IMR-90 (cell line): ENCODE data around the gene SYNC. TPM values are rescaled to one million over a fixed set of nuclear protein-coding genes. Genes with fewer than 3 reads are reported as not detected.

Source experiments
- ATAC-seq: fragments of 200-7000 bp; cut with Tn5 transposase; 2 replicates; pipeline ENCODE4 v1.9.1; 2020; ENCODE audit warnings: low read depth, mild to moderate bottlenecking, moderate library complexity
- BruUV-seq: library from RNA; stranded (reverse); fragments of 400-500 nt; replicated peaks from 2 replicates; lab custom pipeline; 2021; lab: Mats Ljungman, UMichigan
- CTCF ChIA-PET: fragments of 300-600 bp; formaldehyde crosslinking; extraction: SDS; loops from one replicate; lab custom pipeline; 2021; ENCODE audit warnings: antibody characterized with exemption; lab: Yijun Ruan, JAX
- POLR2A ChIA-PET: fragments of 300-600 bp; sonication (Branson Sonifier 250); formaldehyde crosslinking; loops from one replicate; lab custom pipeline; 2022; ENCODE audit warnings: antibody characterized with exemption; ENCODE audit not compliant: unreplicated experiment; lab: Charles Lee
- DNase-seq: peaks from one replicate; pipeline ENCODE4 v3.0.0; 2013
- H2AFZ ChIP-seq: replicated peaks from 2 replicates; pipeline ENCODE3; 2013; ENCODE audit warnings: low read length, mild to moderate bottlenecking; ENCODE audit not compliant: poor library complexity
- H2AK5ac ChIP-seq: 2 replicates; pipeline ENCODE4 v1.6.1; 2013; ENCODE audit warnings: low read depth, low read length, inconsistent platforms
- H2AK9ac ChIP-seq: replicated peaks from 2 replicates; pipeline ENCODE3; 2013; ENCODE audit warnings: mild to moderate bottlenecking, low read depth, low read length, moderate library complexity; ENCODE audit not compliant: poor library complexity
- H2BK120ac ChIP-seq: 2 replicates; pipeline ENCODE4 v1.6.1; 2013; ENCODE audit warnings: low read depth, low read length, inconsistent platforms
- H2BK15ac ChIP-seq: 3 replicates; pipeline ENCODE4 v1.6.1; 2013; ENCODE audit warnings: low read depth, low read length, inconsistent platforms
- H2BK20ac ChIP-seq: 2 replicates; pipeline ENCODE4 v1.6.1; 2013; ENCODE audit warnings: low read depth, mild to moderate bottlenecking, inconsistent platforms, low read length, moderate library complexity
- H2BK5ac ChIP-seq: 2 replicates; pipeline ENCODE4 v1.6.1; 2013; ENCODE audit warnings: mild to moderate bottlenecking, low read depth, low read length, inconsistent platforms; ENCODE audit not compliant: poor library complexity, severe bottlenecking
- H3K14ac ChIP-seq: replicated peaks from 2 replicates; pipeline ENCODE4 v1.6.1; 2013; ENCODE audit warnings: low read depth, low read length, inconsistent platforms
- H3K18ac ChIP-seq: 2 replicates; pipeline ENCODE4 v1.6.1; 2013; ENCODE audit warnings: low read depth, low read length, control low read depth
- H3K23ac ChIP-seq: 2 replicates; pipeline ENCODE4 v1.6.1; 2013; ENCODE audit warnings: low read depth, low read length, inconsistent platforms
- H3K27ac ChIP-seq: 2 replicates; pipeline ENCODE4 v1.5.1; 2013; ENCODE audit warnings: mild to moderate bottlenecking, control low read depth, low read length; ENCODE audit not compliant: insufficient read depth
- H3K27me3 ChIP-seq: 2 replicates; pipeline ENCODE4 v1.6.1; 2013; ENCODE audit warnings: low read length; ENCODE audit not compliant: control insufficient read depth, insufficient read depth
- H3K36me3 ChIP-seq: 2 replicates; pipeline ENCODE4 v1.6.1; 2013; ENCODE audit warnings: low read length, mixed read lengths; ENCODE audit not compliant: control insufficient read depth, insufficient read depth
- H3K4ac ChIP-seq: 2 replicates; pipeline ENCODE4 v1.6.1; 2013; ENCODE audit warnings: low read depth, low read length, inconsistent platforms
- H3K4me1 ChIP-seq: 2 replicates; pipeline ENCODE4 v1.6.1; 2013; ENCODE audit warnings: low read length, mixed read lengths; ENCODE audit not compliant: control insufficient read depth, insufficient read depth
- H3K4me2 ChIP-seq: 2 replicates; pipeline ENCODE4 v1.6.1; 2013; ENCODE audit warnings: low read depth, mild to moderate bottlenecking, control low read depth, low read length, moderate library complexity
- H3K4me3 ChIP-seq: 2 replicates; pipeline ENCODE4 v1.5.1; 2013; ENCODE audit warnings: low read depth, mild to moderate bottlenecking, control low read depth, low read length, moderate library complexity; ENCODE audit not compliant: insufficient read depth
- H3K56ac ChIP-seq: 2 replicates; pipeline ENCODE4 v1.6.1; 2013; ENCODE audit warnings: low read length, inconsistent platforms; ENCODE audit not compliant: insufficient read depth; ENCODE audit errors: extremely low read depth
- H3K79me1 ChIP-seq, 2 experiments: 2 replicates each; pipeline ENCODE4 v1.6.1; 2013; ENCODE audit warnings: low read length in 2 of 2, inconsistent platforms in 1 of 2, low read depth in 1 of 2
- H3K9ac ChIP-seq: 2 replicates; pipeline ENCODE4 v1.6.1; 2013; ENCODE audit warnings: low read depth, low read length, control low read depth
- H3K9me1 ChIP-seq: 2 replicates; pipeline ENCODE4 v1.6.1; 2013; ENCODE audit warnings: low read length, inconsistent platforms; ENCODE audit not compliant: insufficient read depth
- H3K9me3 ChIP-seq: 2 replicates; pipeline ENCODE4 v1.6.1; 2013; ENCODE audit warnings: low read length; ENCODE audit not compliant: control insufficient read depth, insufficient read depth
- H4K20me1 ChIP-seq: 2 replicates; pipeline ENCODE4 v1.6.1; 2013; ENCODE audit warnings: low read length, inconsistent platforms; ENCODE audit not compliant: insufficient read depth
- H4K5ac ChIP-seq: 2 replicates; pipeline ENCODE4 v1.6.1; 2013; ENCODE audit warnings: mild to moderate bottlenecking, low read depth, low read length, control low read depth
- H4K8ac ChIP-seq, 2 experiments: 2 replicates each; pipeline ENCODE4 v1.6.1; 2013; ENCODE audit warnings: low read depth in 2 of 2, low read length in 2 of 2, control low read depth in 1 of 2, inconsistent platforms in 1 of 2
- H4K91ac ChIP-seq: 2 replicates; pipeline ENCODE4 v1.6.1; 2013; ENCODE audit warnings: low read depth, low read length, inconsistent platforms; ENCODE audit not compliant: insufficient read depth
- CEBPB ChIP-seq: IDR thresholded peaks from 2 replicates; pipeline ENCODE4 v1.6.1; 2012; ENCODE audit warnings: low read depth, low read length, improper control_type of control experiment
- POLR2A ChIP-seq: IDR thresholded peaks from 2 replicates; pipeline ENCODE4 v1.6.1; 2012; ENCODE audit warnings: mild to moderate bottlenecking, low read depth, low read length
- RFX5 ChIP-seq: IDR thresholded peaks from 2 replicates; pipeline ENCODE4 v1.8.0; 2012; ENCODE audit warnings: low read depth, mild to moderate bottlenecking, low read length, moderate library complexity
- dilution Hi-C: fragments of 300-500 bp; cut with HindIII; formaldehyde crosslinking; loops from one replicate; pipeline ENCODE4 v1.14.3; 2018; ENCODE audit warnings: low sequenced_read_pairs; ENCODE audit not compliant: unreplicated experiment
- in situ Hi-C: fragments of 300-500 bp; cut with MboI; formaldehyde crosslinking; loops from 3 replicates; pipeline ENCODE4 v1.14.3; 2019; ENCODE audit warnings: low sequenced_read_pairs, inconsistent platforms, mixed read lengths
- intact Hi-C: fragments of 100-400 bp; cut with micrococcal nuclease; formaldehyde crosslinking; loops from 2 replicates; pipeline ENCODE4 v1.10.0; 2022
- polyA plus RNA-seq, 3 experiments: library from polyadenylated mRNA; depleted of rRNA; stranded (reverse); fragments of >200 nt; gene quantifications; 2 replicates each; pipeline ENCODE4 v1.2.3, GENCODE V29; 2012; ENCODE audit warnings: low replicate concordance in 1 of 3
- total RNA-seq: library from RNA; depleted of rRNA; stranded (reverse); fragments of >200 nt; gene quantifications from 2 replicates; pipeline ENCODE4 v1.2.3, GENCODE V29; 2012

SYNC gene
- total and polyA plus RNA-seq, 2 of the 4 experiments (the other 2 are of a cell fraction): 48.9 to 103 TPM

GRCh38 chr1:32744071-32744425, 41.5 kb upstream of the SYNC start:
- ATAC-seq (no peak), DNase-seq (no peak)
- Histone ChIP-seq H4K5ac (no peak overlapping the region), H4K91ac (no peak overlapping the region), H2BK15ac (no peak overlapping the region), H3K4me2 (no peak overlapping the region), H3K9me1 (peaks cover 8% of the 10 kb centered on the region; the same call in 1 of the 2 replicates), H3K56ac (no peak overlapping the region), H3K27me3 (no peaks in the 10 kb centered on the region), H3K36me3 (no peaks in the 10 kb centered on the region), H3K4ac (no peak overlapping the region), H3K23ac (no peak overlapping the region), H4K20me1 (peaks cover 15% of the 10 kb centered on the region; the same call in 1 of the 2 replicates), H3K27ac (no peak overlapping the region), H2AK5ac (no peak overlapping the region), H3K14ac (no peak overlapping the region), H3K79me1 (peaks cover 0 to 16% of the 10 kb centered on the region in 2 experiments; a peak in 2 of 4 replicates), H4K8ac (no peak overlapping the region), H3K4me3 (no peak overlapping the region), H3K9ac (no peak overlapping the region), H3K9me3 (no peaks in the 10 kb centered on the region), H2BK5ac (no peak overlapping the region), H3K4me1 (peaks cover 12% of the 10 kb centered on the region), H2BK120ac (no peak overlapping the region), H2AK9ac (no peak overlapping the region), H2AFZ (no peak overlapping the region), H2BK20ac (no peak overlapping the region), H3K18ac (no peak overlapping the region)
- no TSS peak for BruUV-seq
- POLR2A ChIA-PET: interaction anchor here (1.3 kb wide), 1 partner anchor 10 kb away, joined by 3 read pairs; no protein-coding TSS in a partner anchor
- dilution Hi-C loops (no loop called here), intact Hi-C loops (no loop called here), in situ Hi-C loops (no loop called here)
- TF ChIP-seq POLR2A: no peak
- TF ChIP-seq RFX5: no peak
- no peak for TF ChIP-seq CEBPB
- CTCF ChIA-PET: no interaction called here
